Prostate gland (tissue), 2 donors: ENCODE data around the gene SHISA8.

Experiments used
- POLR2AphosphoS5 ChIP-seq: sonication (generic); formaldehyde crosslinking; IDR thresholded peaks from one replicate; pipeline ENCODE4 v1.6.1; 2017; ENCODE audit warnings: antibody characterized with exemption
- TF ChIP-seq, protein P1 (sequence below), 4 experiments: fragments of 200-600 bp in 2 of 4; fragments of 450-650 bp in 2 of 4; sonication (generic) in 2 of 4; IDR thresholded peaks; 1 replicate in 3 of 4; 2 replicates in 1 of 4; pipeline ENCODE4 v1.5.1; 2016 to 2019; ENCODE audit warnings: antibody characterized with exemption in 4 of 4, mild to moderate bottlenecking in 2 of 4, moderate library complexity in 2 of 4

DNA sequence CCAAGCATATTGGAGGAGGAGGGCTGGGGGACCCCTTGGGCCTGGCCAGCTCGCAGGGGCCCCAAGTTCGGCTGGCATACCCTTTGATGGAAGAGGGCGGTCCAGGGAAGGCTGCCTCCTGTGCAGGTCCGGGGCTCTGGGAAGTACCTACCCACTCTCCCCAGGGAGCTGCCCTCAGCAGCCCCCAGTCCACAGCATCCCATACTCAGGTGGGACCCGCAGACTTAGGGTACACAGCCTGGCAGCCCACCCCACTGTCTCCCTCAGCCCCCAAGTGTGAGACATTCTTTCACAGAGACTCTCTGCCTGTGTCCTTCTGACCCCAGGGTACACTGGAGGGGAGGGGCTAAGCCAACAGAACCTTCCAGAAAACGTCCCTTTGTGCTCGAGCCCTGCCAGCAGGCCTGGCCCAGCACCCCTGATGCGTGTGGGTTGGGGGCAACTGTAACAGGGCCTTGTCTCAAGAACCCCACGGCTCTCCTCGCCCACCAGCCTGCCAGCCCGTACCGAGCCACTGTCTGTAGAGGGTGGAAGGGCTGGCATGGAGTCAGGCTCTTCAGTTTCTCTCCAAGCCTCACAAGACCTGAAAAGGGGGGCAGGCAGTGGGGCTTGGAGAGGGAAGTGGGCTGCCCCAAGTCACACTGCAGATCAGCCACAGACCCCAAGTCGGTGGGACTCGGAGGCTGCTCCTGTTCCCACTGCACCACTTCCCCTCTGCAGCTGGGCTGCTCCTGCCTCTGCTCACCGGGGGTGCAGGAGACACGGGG, 18.7 kb upstream of the SHISA8 start:
- TF ChIP-seq POLR2AphosphoS5 = no peak
- TF ChIP-seq, protein P1, sequence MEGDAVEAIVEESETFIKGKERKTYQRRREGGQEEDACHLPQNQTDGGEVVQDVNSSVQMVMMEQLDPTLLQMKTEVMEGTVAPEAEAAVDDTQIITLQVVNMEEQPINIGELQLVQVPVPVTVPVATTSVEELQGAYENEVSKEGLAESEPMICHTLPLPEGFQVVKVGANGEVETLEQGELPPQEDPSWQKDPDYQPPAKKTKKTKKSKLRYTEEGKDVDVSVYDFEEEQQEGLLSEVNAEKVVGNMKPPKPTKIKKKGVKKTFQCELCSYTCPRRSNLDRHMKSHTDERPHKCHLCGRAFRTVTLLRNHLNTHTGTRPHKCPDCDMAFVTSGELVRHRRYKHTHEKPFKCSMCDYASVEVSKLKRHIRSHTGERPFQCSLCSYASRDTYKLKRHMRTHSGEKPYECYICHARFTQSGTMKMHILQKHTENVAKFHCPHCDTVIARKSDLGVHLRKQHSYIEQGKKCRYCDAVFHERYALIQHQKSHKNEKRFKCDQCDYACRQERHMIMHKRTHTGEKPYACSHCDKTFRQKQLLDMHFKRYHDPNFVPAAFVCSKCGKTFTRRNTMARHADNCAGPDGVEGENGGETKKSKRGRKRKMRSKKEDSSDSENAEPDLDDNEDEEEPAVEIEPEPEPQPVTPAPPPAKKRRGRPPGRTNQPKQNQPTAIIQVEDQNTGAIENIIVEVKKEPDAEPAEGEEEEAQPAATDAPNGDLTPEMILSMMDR (IDR thresholded peaks at IDR 0.05) = no peak
